GM12875 (cell line): Measurements from ENCODE around the gene GGTA1.
A peak's percentile ranks its signal among the peaks of the same experiment; 100 is the strongest.

Experiments
- H3K4me3 ChIP-seq: one replicate; pipeline ENCODE4 v1.5.1; 2011; ENCODE audit warnings: low read depth, low read length, control low read depth
- TF ChIP-seq, protein P1 (sequence below): IDR thresholded peaks from 2 replicates; pipeline ENCODE4 v1.5.1; 2011; ENCODE audit warnings: low read depth, mild to moderate bottlenecking, control low read depth, inconsistent platforms, low read length, moderate library complexity, borderline replicate concordance; ENCODE audit not compliant: insufficient read depth

Gene GGTA1

DNA sequence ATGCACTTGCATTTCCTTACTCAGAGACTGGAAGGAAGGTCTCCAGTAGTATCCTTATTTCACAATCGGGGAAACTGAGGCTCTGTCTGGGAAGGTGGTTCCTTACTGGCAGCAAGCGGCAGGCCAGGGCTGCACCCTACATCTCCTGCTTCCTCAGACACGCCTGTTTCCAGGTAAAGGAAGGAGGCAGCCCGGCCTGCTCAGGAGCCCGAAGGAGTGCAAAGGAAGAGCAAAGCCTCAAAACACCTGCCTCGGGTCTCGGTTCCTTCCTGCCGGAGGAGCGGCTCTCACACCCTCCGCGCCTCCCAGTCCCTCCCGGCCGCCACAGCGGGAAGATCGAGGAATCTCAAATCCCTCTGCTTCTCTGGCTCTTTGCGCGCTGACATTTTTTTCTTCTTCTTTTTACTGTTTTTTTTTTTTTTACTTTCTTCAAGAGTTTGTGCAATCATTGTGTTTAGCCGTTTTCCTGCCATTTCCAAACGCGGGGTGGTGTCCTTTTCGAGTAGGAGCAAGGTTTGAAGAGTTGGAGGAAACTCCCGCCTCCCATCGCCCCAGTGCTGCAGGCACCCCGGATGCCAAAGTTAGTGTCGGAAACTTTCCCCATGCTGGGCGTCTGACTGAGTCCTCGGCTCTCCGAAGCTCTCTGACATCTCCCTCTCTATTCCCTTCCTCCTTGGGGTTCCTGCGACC, 1.0 kb downstream of the GGTA1 start:
- H3K4me3 ChIP-seq = no peak overlapping the region
- TF ChIP-seq, protein P1, sequence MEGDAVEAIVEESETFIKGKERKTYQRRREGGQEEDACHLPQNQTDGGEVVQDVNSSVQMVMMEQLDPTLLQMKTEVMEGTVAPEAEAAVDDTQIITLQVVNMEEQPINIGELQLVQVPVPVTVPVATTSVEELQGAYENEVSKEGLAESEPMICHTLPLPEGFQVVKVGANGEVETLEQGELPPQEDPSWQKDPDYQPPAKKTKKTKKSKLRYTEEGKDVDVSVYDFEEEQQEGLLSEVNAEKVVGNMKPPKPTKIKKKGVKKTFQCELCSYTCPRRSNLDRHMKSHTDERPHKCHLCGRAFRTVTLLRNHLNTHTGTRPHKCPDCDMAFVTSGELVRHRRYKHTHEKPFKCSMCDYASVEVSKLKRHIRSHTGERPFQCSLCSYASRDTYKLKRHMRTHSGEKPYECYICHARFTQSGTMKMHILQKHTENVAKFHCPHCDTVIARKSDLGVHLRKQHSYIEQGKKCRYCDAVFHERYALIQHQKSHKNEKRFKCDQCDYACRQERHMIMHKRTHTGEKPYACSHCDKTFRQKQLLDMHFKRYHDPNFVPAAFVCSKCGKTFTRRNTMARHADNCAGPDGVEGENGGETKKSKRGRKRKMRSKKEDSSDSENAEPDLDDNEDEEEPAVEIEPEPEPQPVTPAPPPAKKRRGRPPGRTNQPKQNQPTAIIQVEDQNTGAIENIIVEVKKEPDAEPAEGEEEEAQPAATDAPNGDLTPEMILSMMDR = no peak

DNA sequence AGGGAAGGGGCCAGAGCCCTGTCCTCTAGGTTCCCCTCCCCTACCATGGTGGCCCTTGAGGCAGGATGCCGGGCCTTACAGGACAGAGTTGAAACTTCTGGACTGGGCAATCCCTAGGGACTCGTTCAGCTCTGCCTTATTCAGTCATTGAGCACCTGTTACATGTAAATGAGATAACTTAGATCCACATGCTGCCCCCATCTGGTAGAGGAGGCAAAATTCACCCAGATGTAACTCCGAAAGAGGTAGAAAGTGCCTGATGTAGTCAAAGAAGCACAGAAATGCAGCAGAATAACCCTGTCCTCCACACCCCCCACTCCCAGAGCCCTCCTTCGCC, 1.5 kb downstream of the GGTA1 start:
- H3K4me3 ChIP-seq = no peak overlapping the region
- TF ChIP-seq, protein P1 = peak; percentile 69

DNA sequence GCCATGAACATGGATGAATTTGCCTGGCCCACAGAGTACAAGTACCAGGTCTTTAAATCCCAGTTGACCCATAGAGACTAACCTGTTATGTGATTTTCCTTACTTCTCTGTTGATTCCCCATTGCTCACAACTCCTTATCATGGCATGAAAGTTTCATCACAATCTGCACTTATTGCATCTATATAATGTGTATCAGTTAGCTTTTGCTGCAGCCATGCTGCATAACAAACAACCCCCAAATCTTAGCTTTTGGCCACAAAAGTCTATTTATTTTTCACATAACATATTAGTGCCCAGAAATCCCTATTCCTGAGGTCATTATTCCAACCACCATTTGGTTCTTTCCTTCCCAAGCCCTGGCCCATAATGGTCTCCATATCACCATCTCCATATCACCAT, 3.7 kb downstream of the GGTA1 start:
- TF ChIP-seq, protein P1 = no peak
- H3K4me3 ChIP-seq = no peak overlapping the region

DNA sequence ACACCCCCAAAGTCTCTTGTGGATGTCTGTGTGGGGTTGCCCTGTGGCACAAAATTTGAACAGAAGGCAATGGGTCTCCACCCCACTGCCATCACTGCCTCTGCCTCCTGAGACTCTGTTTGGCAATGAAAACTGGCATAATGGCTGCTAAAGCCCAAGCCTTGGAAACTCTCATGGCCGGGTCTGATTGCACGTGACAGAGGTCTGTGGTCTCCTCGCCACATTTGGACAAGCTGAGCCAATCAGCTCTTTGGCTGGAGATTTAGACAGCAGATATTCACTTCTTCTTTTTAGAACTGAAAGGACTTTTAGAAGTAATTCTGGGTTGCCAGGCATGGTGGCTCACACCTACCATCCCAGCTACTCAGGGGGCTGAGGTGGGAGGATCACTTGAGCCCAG, 5.5 kb downstream of the GGTA1 start:
- TF ChIP-seq, protein P1 = no peak
- no peak overlapping the region for H3K4me3 ChIP-seq

DNA sequence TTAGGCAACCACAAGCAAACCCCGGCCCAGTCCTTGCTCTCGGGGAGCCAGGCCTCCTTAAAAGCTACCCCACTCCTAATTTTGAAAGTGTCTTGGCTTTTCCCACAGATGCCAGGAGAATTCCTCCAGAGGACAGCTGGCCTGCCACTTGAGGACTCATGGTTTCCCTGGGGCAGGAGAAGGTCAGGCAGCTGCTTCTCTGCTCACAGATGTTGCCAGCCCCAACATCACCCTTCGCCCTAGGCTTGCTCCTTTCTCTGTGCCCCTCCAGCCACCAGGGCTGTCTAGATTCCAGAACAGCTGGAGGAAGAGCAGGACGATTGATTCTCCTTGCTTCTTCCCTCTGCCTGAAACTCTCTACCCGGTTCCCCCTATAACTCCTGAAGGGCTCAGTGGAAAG, 8.5 kb downstream of the GGTA1 start:
- TF ChIP-seq, protein P1 = no peak

DNA sequence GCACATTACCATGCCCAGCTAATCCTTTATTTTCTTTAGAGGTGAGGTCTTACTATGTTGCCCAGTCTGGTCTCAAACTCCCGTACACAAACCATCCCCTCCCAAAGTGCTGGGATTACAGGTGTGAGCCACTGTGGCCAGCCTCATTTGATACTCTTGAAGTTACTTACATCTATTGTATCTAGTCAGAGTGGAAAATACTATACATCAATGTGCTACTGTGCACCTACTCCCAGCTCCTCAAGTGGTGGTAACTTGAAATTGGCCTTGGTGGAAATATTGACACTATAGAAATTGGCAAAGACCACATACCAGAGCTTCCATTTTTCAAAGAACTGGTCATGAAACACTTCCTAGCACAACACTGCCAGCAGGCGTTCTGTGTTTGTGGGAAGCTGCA, 10.3 kb downstream of the GGTA1 start:
- TF ChIP-seq, protein P1 = no peak
- H3K4me3 ChIP-seq = no peak overlapping the region

More for the DNA sequence above, 8.5 kb downstream of the GGTA1 start:
- no peak overlapping the region for H3K4me3 ChIP-seq

DNA sequence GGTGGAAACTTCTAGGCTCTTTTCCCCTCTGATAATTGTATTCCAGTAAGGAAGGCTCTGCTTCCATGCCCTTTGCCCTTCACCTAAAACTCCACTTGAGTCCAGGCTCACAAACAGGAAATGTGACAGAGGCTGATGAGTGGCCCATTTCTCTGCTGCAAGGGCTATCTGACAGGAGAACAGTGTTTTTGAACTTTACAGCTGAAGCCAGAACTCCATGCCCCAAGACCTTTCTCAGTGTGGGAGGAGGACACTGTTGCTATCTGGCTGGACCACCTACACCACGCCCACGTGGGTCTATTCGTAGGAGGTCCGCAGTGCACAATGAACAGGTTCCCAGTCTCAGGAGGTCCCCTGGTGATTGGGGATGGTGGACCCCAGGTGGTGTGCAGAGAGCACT, 13.6 kb downstream of the GGTA1 start:
- H3K4me3 ChIP-seq = no peak overlapping the region
- TF ChIP-seq, protein P1 = no peak
